Choroid plexus epithelial cell (primary cell): ENCODE results near the gene KPNB1.

Experiments
- DNase-seq: peaks from one replicate; pipeline ENCODE4 v3.0.0-alpha.2; 2010; ENCODE audit warnings: low read depth
- H3K4me3 ChIP-seq: 2 replicates; pipeline ENCODE4 v1.5.1; 2011; ENCODE audit warnings: low read depth, mild to moderate bottlenecking, control low read depth, low read length, moderate library complexity
- CTCF ChIP-seq: conservative IDR thresholded peaks from 2 replicates; pipeline ENCODE4 v1.5.1; 2011; ENCODE audit warnings: low read depth, mild to moderate bottlenecking, control low read depth, inconsistent platforms, low read length, moderate library complexity

KPNB1 gene

GRCh38 chr17:47650525-47651522 is 1.1 kb downstream of the KPNB1 start:
- H3K4me3 ChIP-seq: peak overlapping the region; percentile 87
- TF ChIP-seq CTCF: no peak
- peak; percentile 97 for DNase-seq

- TF ChIP-seq CTCF: no peak
- no peak for DNase-seq
- no peak overlapping the region for H3K4me3 ChIP-seq
Observed at GRCh38 chr17:47651704-47652103, 2.0 kb downstream of the KPNB1 start.

- DNase-seq: peak; percentile 32
- no peak for TF ChIP-seq CTCF
- H3K4me3 ChIP-seq: no peak overlapping the region
Observed at GRCh38 chr17:47652570-47652969, 2.9 kb downstream of the KPNB1 start.

- DNase-seq: no peak
- TF ChIP-seq CTCF: no peak
- no peak overlapping the region for H3K4me3 ChIP-seq
Observed at GRCh38 chr17:47653442-47653841, 3.7 kb downstream of the KPNB1 start.

- TF ChIP-seq CTCF: no peak
- DNase-seq: no peak
- H3K4me3 ChIP-seq: no peak overlapping the region
Observed at GRCh38 chr17:47654991-47655390, 5.3 kb downstream of the KPNB1 start.

GRCh38 chr17:47660064-47660492 is 10.4 kb downstream of the KPNB1 start:
- no peak for DNase-seq
- no peak overlapping the region for H3K4me3 ChIP-seq

More at GRCh38 chr17:47660064-47660492, 10.4 kb downstream of the KPNB1 start:
- TF ChIP-seq CTCF: no peak
